ENCODE measurements around the gene LRP8. TPM values are rescaled to one million over a fixed set of nuclear protein-coding genes. Genes with fewer than 3 reads are reported as not detected.
"Not testable (repeated sequence)": the region's sequence is repeated elsewhere in the genome, so short reads cannot be mapped to it uniquely, and the experiment has no call there.

The LRP8 gene
- total RNA-seq, 1 donor from 2014 or later: 15.6 TPM

- Histone ChIP-seq H3K27ac (no peak overlapping the region), H3K9me3 (ENCODE audit: low read depth) (no peaks in the 10 kb centered on the region), H3K4me2 (no peak overlapping the region), H3K4me3 (no peak overlapping the region), H3K79me2 (ENCODE audit: low read depth) (peaks cover 5% of the 10 kb centered on the region), H3F3A (ENCODE audit: low read depth) (peaks cover 38% of the 10 kb centered on the region), H3K4me1 (peaks cover 42% of the 10 kb centered on the region), H2AFZ (replicated peaks) (no peak overlapping the region), H3K36me3 (no peaks in the 10 kb centered on the region), H4K20me1 (ENCODE audit: low read depth) (peaks cover 11% of the 10 kb centered on the region), H3K27me3 (no peaks in the 10 kb centered on the region), H3K9ac (no peak overlapping the region)
- Mint-ChIP-seq H3K4me1 (peaks cover 50% of the 10 kb centered on the region), H3K9me3 (no peaks in the 10 kb centered on the region), H3K4me3 (no peak overlapping the region), H3K36me3 (peaks cover 8% of the 10 kb centered on the region), H3K27me3 (ENCODE audit: insufficient read depth, low read depth) (peaks cover 2% of the 10 kb centered on the region), H3K27ac (no peak overlapping the region)
- TF ChIP-seq EZH2 (IDR thresholded peaks at IDR 0.05) (no peak), EZH2phosphoT487 (IDR thresholded peaks at IDR 0.05) (no peak)
- TF ChIP-seq, protein P1, sequence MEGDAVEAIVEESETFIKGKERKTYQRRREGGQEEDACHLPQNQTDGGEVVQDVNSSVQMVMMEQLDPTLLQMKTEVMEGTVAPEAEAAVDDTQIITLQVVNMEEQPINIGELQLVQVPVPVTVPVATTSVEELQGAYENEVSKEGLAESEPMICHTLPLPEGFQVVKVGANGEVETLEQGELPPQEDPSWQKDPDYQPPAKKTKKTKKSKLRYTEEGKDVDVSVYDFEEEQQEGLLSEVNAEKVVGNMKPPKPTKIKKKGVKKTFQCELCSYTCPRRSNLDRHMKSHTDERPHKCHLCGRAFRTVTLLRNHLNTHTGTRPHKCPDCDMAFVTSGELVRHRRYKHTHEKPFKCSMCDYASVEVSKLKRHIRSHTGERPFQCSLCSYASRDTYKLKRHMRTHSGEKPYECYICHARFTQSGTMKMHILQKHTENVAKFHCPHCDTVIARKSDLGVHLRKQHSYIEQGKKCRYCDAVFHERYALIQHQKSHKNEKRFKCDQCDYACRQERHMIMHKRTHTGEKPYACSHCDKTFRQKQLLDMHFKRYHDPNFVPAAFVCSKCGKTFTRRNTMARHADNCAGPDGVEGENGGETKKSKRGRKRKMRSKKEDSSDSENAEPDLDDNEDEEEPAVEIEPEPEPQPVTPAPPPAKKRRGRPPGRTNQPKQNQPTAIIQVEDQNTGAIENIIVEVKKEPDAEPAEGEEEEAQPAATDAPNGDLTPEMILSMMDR (IDR thresholded peaks at IDR 0.05): no peak
- no peak for DNase-seq (ENCODE audit: low spot score)
Observed at GRCh38 chr1:53285546-53285945, 42.3 kb downstream of the LRP8 start.

- Mint-ChIP-seq H3K27me3 (ENCODE audit: insufficient read depth, low read depth) (no peaks in the 10 kb centered on the region), H3K4me1 (peaks cover 46% of the 10 kb centered on the region), H3K4me3 (no peak overlapping the region), H3K36me3 (peaks cover 11% of the 10 kb centered on the region), H3K9me3 (no peaks in the 10 kb centered on the region), H3K27ac (no peak overlapping the region)
- H3K9me3 ChIP-seq (ENCODE audit: low read depth): no peaks in the 10 kb centered on the region
- no peaks in the 10 kb centered on the region for H3K36me3 ChIP-seq
- no peak overlapping the region for H3K27ac ChIP-seq
- H3K79me2 ChIP-seq (ENCODE audit: low read depth): peaks cover 5% of the 10 kb centered on the region
- H3K4me3 ChIP-seq: no peak overlapping the region
- peaks cover 31% of the 10 kb centered on the region for H3K4me1 ChIP-seq
- no peak for DNase-seq (ENCODE audit: low spot score)
- no peak overlapping the region for H2AFZ ChIP-seq (replicated peaks)
- H3K27me3 ChIP-seq: no peaks in the 10 kb centered on the region
- peaks cover 33% of the 10 kb centered on the region for H3F3A ChIP-seq (ENCODE audit: low read depth)
- no peak overlapping the region for H3K9ac ChIP-seq
- TF ChIP-seq EZH2phosphoT487 (IDR thresholded peaks at IDR 0.05): no peak
- no peak overlapping the region for H3K4me2 ChIP-seq
- H4K20me1 ChIP-seq (ENCODE audit: low read depth): peaks cover 10% of the 10 kb centered on the region
Observed at GRCh38 chr1:53284224-53285020, 43.4 kb downstream of the LRP8 start.

GRCh38 chr1:53283156-53283555 lies 44.7 kb downstream of the LRP8 start:
- DNase-seq (ENCODE audit: low spot score); H3K9ac ChIP-seq; H3K27ac ChIP-seq; H3K36me3 ChIP-seq; H3K4me2 ChIP-seq; H3K27ac Mint-ChIP-seq; H3K79me2 ChIP-seq (ENCODE audit: low read depth); H3K27me3 ChIP-seq; H3K4me3 Mint-ChIP-seq; H3K9me3 ChIP-seq (ENCODE audit: low read depth); H4K20me1 ChIP-seq (ENCODE audit: low read depth); H3K27me3 Mint-ChIP-seq (ENCODE audit: insufficient read depth, low read depth); H3K9me3 Mint-ChIP-seq; H2AFZ ChIP-seq (replicated peaks); H3K4me3 ChIP-seq: not testable (repeated sequence)
- Histone ChIP-seq H3K4me1 (peaks cover 21% of the 10 kb centered on the region), H3F3A (ENCODE audit: low read depth) (peaks cover 20% of the 10 kb centered on the region)
- Mint-ChIP-seq H3K4me1 (peaks cover 36% of the 10 kb centered on the region), H3K36me3 (peaks cover 13% of the 10 kb centered on the region)

GRCh38 chr1:53281133-53281532 lies 46.7 kb downstream of the LRP8 start:
- no peak overlapping the region for H3K4me3 ChIP-seq
- no peak overlapping the region for H3K9ac ChIP-seq
- Mint-ChIP-seq H3K9me3 (no peaks in the 10 kb centered on the region), H3K27me3 (ENCODE audit: insufficient read depth, low read depth) (no peaks in the 10 kb centered on the region), H3K4me1 (peaks cover 19% of the 10 kb centered on the region), H3K36me3 (peaks cover 14% of the 10 kb centered on the region), H3K4me3 (no peak overlapping the region), H3K27ac (peak overlapping the region; percentile 24)
- H3K79me2 ChIP-seq (ENCODE audit: low read depth): no peaks in the 10 kb centered on the region
- no peak overlapping the region for H2AFZ ChIP-seq (replicated peaks)
- no peaks in the 10 kb centered on the region for H3K36me3 ChIP-seq
- peaks cover 1% of the 10 kb centered on the region for H3K4me1 ChIP-seq
- TF ChIP-seq, protein P1 (IDR thresholded peaks at IDR 0.05): no peak
- TF ChIP-seq EZH2 (IDR thresholded peaks at IDR 0.05): no peak
- TF ChIP-seq EZH2phosphoT487 (IDR thresholded peaks at IDR 0.05): no peak
- peaks cover 2% of the 10 kb centered on the region for H3F3A ChIP-seq (ENCODE audit: low read depth)
- no peaks in the 10 kb centered on the region for H3K9me3 ChIP-seq (ENCODE audit: low read depth)
- no peak overlapping the region for H3K27ac ChIP-seq
- no peak for DNase-seq (ENCODE audit: low spot score)
- H3K27me3 ChIP-seq: no peaks in the 10 kb centered on the region
- H3K4me2 ChIP-seq: no peak overlapping the region
- no peaks in the 10 kb centered on the region for H4K20me1 ChIP-seq (ENCODE audit: low read depth)
